BE2C (cell line): Measurements from ENCODE around the gene TMPRSS2. TPM values are rescaled to one million over a fixed set of nuclear protein-coding genes. Genes with fewer than 3 reads are reported as not detected.

ENCODE experiments used
- DNase-seq: peaks from one replicate; pipeline ENCODE4 v3.0.0-alpha.2; 2020
- H3K27me3 ChIP-seq: fragments of 250-450 bp; sonication (Bioruptor Pico); 2 replicates; pipeline ENCODE4 v1.5.1; 2020; ENCODE audit warnings: mild to moderate bottlenecking
- H3K36me3 ChIP-seq: fragments of 250-450 bp; sonication (Bioruptor Pico); 2 replicates; pipeline ENCODE4 v1.5.1; 2020; ENCODE audit warnings: mild to moderate bottlenecking
- H3K4me1 ChIP-seq: fragments of 250-450 bp; sonication (Bioruptor Pico); 2 replicates; pipeline ENCODE4 v1.5.1; 2020
- H3K4me3 ChIP-seq: 2 replicates; pipeline ENCODE4 v1.5.1; 2011; ENCODE audit warnings: low read depth, low read length
- H3K9me3 ChIP-seq: fragments of 250-450 bp; sonication (Bioruptor Pico); 2 replicates; pipeline ENCODE4 v1.5.1; 2020
- polyA plus RNA-seq: library from polyadenylated mRNA; unstranded; fragments of >200 nt; gene quantifications from one replicate; pipeline ENCODE4 v1.2.1, GENCODE V29; 2012; ENCODE audit warnings: low read depth, missing spikeins; ENCODE audit not compliant: insufficient read length, insufficient read depth
- TF ChIP-seq, protein P1 (sequence below): IDR thresholded peaks from 2 replicates; pipeline ENCODE4 v1.5.1; 2012; ENCODE audit warnings: mild to moderate bottlenecking, low read depth, low read length

The TMPRSS2 gene
- not detected for polyA plus RNA-seq

DNA sequence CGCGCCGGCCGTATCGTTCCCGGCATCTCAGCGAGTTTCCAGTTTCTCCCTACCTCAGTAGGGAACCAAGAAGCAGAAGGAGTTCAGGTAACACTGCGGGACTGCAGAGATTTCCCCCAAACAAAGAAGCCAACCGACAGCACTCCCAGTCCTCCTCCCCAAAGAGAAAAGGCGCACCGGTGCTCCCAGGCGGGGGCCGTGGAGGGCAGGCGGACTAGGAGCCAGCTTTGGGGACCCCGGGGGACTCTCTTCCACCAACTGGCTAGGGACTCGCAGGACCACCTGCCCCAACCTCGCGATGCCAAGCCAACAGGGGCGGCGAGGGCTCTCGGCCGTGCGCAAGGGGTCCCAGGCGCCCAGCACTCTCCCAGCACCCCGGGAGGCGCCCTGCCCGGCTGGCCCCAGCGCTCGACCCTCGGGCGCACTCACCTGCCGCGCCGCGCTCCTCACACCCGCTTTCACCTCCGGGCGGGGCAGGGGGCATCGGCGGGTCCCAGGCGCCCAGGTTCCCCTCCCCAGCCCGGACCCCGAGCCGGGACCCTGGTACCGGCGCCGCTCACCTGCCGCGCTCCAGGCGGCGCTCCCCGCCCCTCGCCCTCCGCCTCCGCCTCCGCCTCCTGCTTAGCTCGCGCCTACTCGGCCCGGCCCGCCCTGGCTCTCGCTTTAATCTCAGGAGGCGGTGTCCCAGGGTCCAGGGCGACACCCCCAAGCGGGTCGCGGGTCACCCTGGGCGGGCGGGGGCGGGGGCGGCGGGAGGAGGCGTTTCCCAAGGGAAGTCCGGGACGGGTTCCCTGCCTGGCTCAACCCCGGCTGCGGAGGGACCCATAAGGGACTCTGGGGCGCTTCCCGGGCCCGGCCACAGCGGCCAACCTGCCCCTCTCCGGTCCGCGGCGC, at the start of gene TMPRSS2:
Gene TMPRSS2 (minus strand): TSS at position 638 of the 894 bp plus-strand sequence. CDS start 10,025 bp downstream, outside the sequence.
- no peaks in the 10 kb centered on the region for H3K27me3 ChIP-seq
- DNase-seq: no peak
- H3K9me3 ChIP-seq: no peaks in the 10 kb centered on the region; the same call in 1 of the 2 replicates
- H3K36me3 ChIP-seq: no peaks in the 10 kb centered on the region
- H3K4me3 ChIP-seq: no peak within 1 kb of the TSS
- no peaks in the 10 kb centered on the region for H3K4me1 ChIP-seq
- TF ChIP-seq, protein P1, sequence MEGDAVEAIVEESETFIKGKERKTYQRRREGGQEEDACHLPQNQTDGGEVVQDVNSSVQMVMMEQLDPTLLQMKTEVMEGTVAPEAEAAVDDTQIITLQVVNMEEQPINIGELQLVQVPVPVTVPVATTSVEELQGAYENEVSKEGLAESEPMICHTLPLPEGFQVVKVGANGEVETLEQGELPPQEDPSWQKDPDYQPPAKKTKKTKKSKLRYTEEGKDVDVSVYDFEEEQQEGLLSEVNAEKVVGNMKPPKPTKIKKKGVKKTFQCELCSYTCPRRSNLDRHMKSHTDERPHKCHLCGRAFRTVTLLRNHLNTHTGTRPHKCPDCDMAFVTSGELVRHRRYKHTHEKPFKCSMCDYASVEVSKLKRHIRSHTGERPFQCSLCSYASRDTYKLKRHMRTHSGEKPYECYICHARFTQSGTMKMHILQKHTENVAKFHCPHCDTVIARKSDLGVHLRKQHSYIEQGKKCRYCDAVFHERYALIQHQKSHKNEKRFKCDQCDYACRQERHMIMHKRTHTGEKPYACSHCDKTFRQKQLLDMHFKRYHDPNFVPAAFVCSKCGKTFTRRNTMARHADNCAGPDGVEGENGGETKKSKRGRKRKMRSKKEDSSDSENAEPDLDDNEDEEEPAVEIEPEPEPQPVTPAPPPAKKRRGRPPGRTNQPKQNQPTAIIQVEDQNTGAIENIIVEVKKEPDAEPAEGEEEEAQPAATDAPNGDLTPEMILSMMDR: no peak

DNA sequence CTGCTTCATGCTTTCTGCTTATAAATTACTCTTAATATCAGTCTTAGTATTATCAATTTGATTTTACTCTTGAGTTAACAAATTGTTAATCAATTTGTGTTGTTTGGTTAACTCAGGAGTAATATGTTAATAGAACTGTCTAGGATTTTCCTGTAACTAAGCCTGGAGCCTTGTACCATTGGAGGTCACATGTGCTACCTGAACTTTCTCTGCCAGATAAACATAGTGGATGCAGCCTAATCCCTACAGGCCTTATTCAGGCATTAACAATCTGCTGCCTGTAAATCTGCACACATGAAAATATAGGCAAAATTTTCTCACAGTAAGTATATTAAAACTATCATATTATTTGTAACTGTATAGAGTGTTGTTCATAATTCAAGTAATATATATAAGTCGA, 47.1 kb upstream of the TMPRSS2 start:
- Histone ChIP-seq H3K36me3 (no peaks in the 10 kb centered on the region), H3K4me1 (no peaks in the 10 kb centered on the region), H3K27me3 (no peaks in the 10 kb centered on the region), H3K4me3 (no peak overlapping the region), H3K9me3 (no peaks in the 10 kb centered on the region; the same call in 1 of the 2 replicates)
- DNase-seq: no peak
- TF ChIP-seq, protein P1: no peak

DNA sequence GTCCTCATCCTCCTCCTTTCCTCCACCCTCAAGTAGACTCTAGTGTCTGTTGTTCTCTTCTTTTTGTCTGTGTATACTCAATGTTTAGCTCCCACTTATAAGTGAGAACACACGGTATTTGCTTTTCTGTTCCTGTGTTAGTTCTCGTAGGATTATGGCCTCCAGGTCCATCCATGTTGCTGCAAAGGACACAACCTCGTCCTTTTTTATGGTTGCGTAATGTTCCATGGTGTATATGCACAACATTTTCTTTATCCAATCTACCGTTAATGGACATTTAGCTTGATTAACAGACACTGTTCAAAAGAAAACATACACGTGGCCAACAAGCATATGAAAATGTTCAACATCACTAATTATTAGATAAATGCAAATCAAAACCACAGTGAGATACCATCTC, 44.3 kb upstream of the TMPRSS2 start:
- H3K4me3 ChIP-seq: no peak overlapping the region
- DNase-seq: no peak
- no peaks in the 10 kb centered on the region for H3K27me3 ChIP-seq
- H3K36me3 ChIP-seq: no peaks in the 10 kb centered on the region
- no peaks in the 10 kb centered on the region for H3K4me1 ChIP-seq
- H3K9me3 ChIP-seq: no peaks in the 10 kb centered on the region; the same call in 1 of the 2 replicates
- TF ChIP-seq, protein P1: no peak

DNA sequence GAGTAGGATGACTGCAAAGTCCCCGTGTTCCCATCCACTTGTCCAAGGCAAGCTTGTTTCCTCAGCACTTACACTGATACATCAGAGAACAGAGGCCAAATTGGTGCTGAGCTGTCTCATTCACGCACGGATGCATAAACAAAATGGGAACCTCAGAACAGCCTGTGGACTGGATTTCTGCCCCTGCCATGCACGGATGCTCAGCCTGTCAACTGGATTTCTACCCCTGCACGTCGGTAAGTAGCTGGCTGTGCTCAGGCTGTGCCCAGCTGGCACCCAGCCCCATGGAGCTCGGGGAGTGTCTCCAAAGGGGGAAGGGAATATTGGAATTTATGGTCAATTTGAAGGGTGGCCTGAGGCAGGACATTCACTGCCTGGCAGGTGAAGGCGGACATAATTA, 40.8 kb upstream of the TMPRSS2 start:
- no peaks in the 10 kb centered on the region for H3K9me3 ChIP-seq

DNA sequence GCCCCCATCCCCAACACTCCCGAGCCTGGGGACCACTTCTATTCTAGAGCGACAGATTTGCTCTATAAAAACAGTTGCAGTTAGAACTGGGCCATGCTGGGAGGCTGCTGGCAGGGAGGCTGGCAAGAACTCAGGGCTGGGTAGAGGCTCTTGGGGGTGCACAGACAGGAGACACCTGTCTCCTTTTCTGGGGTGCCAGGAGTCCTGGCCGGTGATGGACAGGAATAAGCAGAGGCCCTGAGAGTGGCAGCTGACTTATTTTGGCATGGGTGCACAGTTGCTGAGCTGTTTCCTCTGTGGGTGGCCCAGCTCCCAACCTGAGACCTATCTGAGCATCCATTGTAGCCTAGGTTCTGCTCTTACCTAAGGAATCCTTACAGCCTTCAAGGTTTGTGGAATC, 39.2 kb upstream of the TMPRSS2 start:
- no peaks in the 10 kb centered on the region for H3K9me3 ChIP-seq
- no peaks in the 10 kb centered on the region for H3K27me3 ChIP-seq
- DNase-seq: no peak
- TF ChIP-seq, protein P1: no peak
- H3K4me1 ChIP-seq: no peaks in the 10 kb centered on the region
- H3K4me3 ChIP-seq: no peak overlapping the region
- no peaks in the 10 kb centered on the region for H3K36me3 ChIP-seq

More for the DNA sequence above, 40.8 kb upstream of the TMPRSS2 start:
- no peak for DNase-seq
- Histone ChIP-seq H3K4me3 (no peak overlapping the region), H3K27me3 (no peaks in the 10 kb centered on the region), H3K4me1 (no peaks in the 10 kb centered on the region), H3K36me3 (no peaks in the 10 kb centered on the region)
- TF ChIP-seq, protein P1: no peak
